Pons (tissue), 1 donor: ENCODE results near the gene XRCC1.
"Not testable (repeated sequence)": the region's sequence is repeated elsewhere in the genome, so short reads cannot be mapped to it uniquely, and the experiment has no call there.

Experiments used
- DNase-seq: peaks from one replicate; pipeline ENCODE4 v3.0.0-alpha.2; 2016; ENCODE audit warnings: low spot score

XRCC1 gene

GRCh38 chr19:43575955-43576878, 890 bp upstream of the XRCC1 start:
- no peak for DNase-seq

GRCh38 chr19:43574424-43575155, 737 bp downstream of the XRCC1 start:
- DNase-seq: no peak

- no peak for DNase-seq
These were observed 3.1 kb downstream of the XRCC1 start for GRCh38 chr19:43572171-43572588.

GRCh38 chr19:43570174-43570791, 5.0 kb downstream of the XRCC1 start:
- DNase-seq: no peak

- DNase-seq: no peak
These were observed 5.7 kb downstream of the XRCC1 start for GRCh38 chr19:43569657-43570056.

GRCh38 chr19:43564800-43565199, 10.5 kb downstream of the XRCC1 start:
- no peak for DNase-seq

GRCh38 chr19:43563816-43564457, 11.4 kb downstream of the XRCC1 start:
- DNase-seq: no peak

GRCh38 chr19:43562698-43563241, 12.6 kb downstream of the XRCC1 start:
- DNase-seq: peak; percentile 74

GRCh38 chr19:43562226-43562697, 13.1 kb downstream of the XRCC1 start:
- DNase-seq: no peak

GRCh38 chr19:43561139-43561970, 14.0 kb downstream of the XRCC1 start:
- no peak for DNase-seq

GRCh38 chr19:43560687-43561086, 14.6 kb downstream of the XRCC1 start:
- DNase-seq: no peak

- peak; percentile 82 for DNase-seq
These were observed 20.0 kb downstream of the XRCC1 start for GRCh38 chr19:43555185-43555770.

GRCh38 chr19:43554317-43554895, 20.9 kb downstream of the XRCC1 start:
- DNase-seq: no peak

- DNase-seq: no peak
These were observed 21.7 kb downstream of the XRCC1 start for GRCh38 chr19:43553656-43554055.

- no peak for DNase-seq
These were observed 22.7 kb downstream of the XRCC1 start for GRCh38 chr19:43552616-43553015.

- no peak for DNase-seq
These were observed 23.2 kb downstream of the XRCC1 start for GRCh38 chr19:43552198-43552450.

GRCh38 chr19:43551399-43552197, 23.7 kb downstream of the XRCC1 start:
- no peak for DNase-seq

- DNase-seq: no peak
These were observed 26.6 kb downstream of the XRCC1 start for GRCh38 chr19:43548706-43549105.

- DNase-seq: not testable (repeated sequence)
These were observed 27.4 kb downstream of the XRCC1 start for GRCh38 chr19:43547926-43548325.
